Measurements from ENCODE around the gene SPATA13. TPM values are rescaled to one million over a fixed set of nuclear protein-coding genes. Genes with fewer than 3 reads are reported as not detected.

The SPATA13 gene
- total RNA-seq, 4 donors from 2014 or later: 20.0 to 47.4 (median 27.6) TPM

- TF ChIP-seq CTCF (IDR thresholded peaks at IDR 0.05): no peak
- TF ChIP-seq POLR2A (IDR thresholded peaks at IDR 0.05): no peak
- Histone ChIP-seq H3K4me3 (peak overlapping the region; percentile 25 to 41), H3K27me3 (no peaks in the 10 kb centered on the region), H3K36me3 (no peaks in the 10 kb centered on the region), H3K27ac (peak overlapping the region; percentile 85 to 87), H3K9me3 (no peaks in the 10 kb centered on the region), H3K4me1 (peaks cover 0 to 8% of the 10 kb centered on the region in 2 donors)
- intact Hi-C loops (cut with DNase I; ENCODE audit: low total_unique reads): no loop called here
- DNase-seq: peak in 1 of 2 donors; percentile 27
Observed at GRCh38 chr13:24272452-24273161, 112.1 kb downstream of the SPATA13 start.

GRCh38 chr13:24273926-24274325 is 113.4 kb downstream of the SPATA13 start:
- Histone ChIP-seq H3K27ac (no peak overlapping the region), H3K9me3 (no peaks in the 10 kb centered on the region), H3K27me3 (no peaks in the 10 kb centered on the region), H3K36me3 (no peaks in the 10 kb centered on the region), H3K4me1 (peaks cover 0 to 8% of the 10 kb centered on the region in 2 donors), H3K4me3 (no peak overlapping the region)
- no peak for DNase-seq
- no peak for TF ChIP-seq CTCF (IDR thresholded peaks at IDR 0.05)
- no peak for TF ChIP-seq POLR2A (IDR thresholded peaks at IDR 0.05)
- intact Hi-C loops (cut with DNase I; ENCODE audit: low total_unique reads): no loop called here

- H3K4me1 ChIP-seq: peaks cover 0 to 8% of the 10 kb centered on the region in 2 donors
- no peak overlapping the region for H3K27ac ChIP-seq
- no peaks in the 10 kb centered on the region for H3K27me3 ChIP-seq
- no peaks in the 10 kb centered on the region for H3K36me3 ChIP-seq
- intact Hi-C loops (cut with DNase I; ENCODE audit: low total_unique reads): no loop called here
- no peak for DNase-seq
- no peak overlapping the region for H3K4me3 ChIP-seq
- H3K9me3 ChIP-seq: no peaks in the 10 kb centered on the region
- TF ChIP-seq CTCF (IDR thresholded peaks at IDR 0.05): no peak
- no peak for TF ChIP-seq POLR2A (IDR thresholded peaks at IDR 0.05)
Observed at GRCh38 chr13:24274452-24275021, 114.0 kb downstream of the SPATA13 start.

- Histone ChIP-seq H3K27ac (no peak overlapping the region), H3K27me3 (no peaks in the 10 kb centered on the region), H3K4me1 (peaks cover 0 to 8% of the 10 kb centered on the region in 2 donors), H3K4me3 (no peak overlapping the region), H3K9me3 (no peaks in the 10 kb centered on the region), H3K36me3 (no peaks in the 10 kb centered on the region)
- intact Hi-C loops (cut with DNase I; ENCODE audit: low total_unique reads): no loop called here
- no peak for DNase-seq
- TF ChIP-seq POLR2A (IDR thresholded peaks at IDR 0.05): no peak
Observed at GRCh38 chr13:24275041-24275440, 114.5 kb downstream of the SPATA13 start.

- intact Hi-C loops (cut with DNase I; ENCODE audit: low total_unique reads): no loop called here
- no peak for DNase-seq
- no peaks in the 10 kb centered on the region for H3K36me3 ChIP-seq
- no peak overlapping the region for H3K27ac ChIP-seq
- H3K9me3 ChIP-seq: no peaks in the 10 kb centered on the region
- no peaks in the 10 kb centered on the region for H3K27me3 ChIP-seq
- no peak overlapping the region for H3K4me3 ChIP-seq
- H3K4me1 ChIP-seq: peaks cover 0 to 8% of the 10 kb centered on the region in 2 donors
- TF ChIP-seq POLR2A (IDR thresholded peaks at IDR 0.05): no peak
- TF ChIP-seq CTCF (IDR thresholded peaks at IDR 0.05): no peak
Observed at GRCh38 chr13:24276306-24276705, 115.8 kb downstream of the SPATA13 start.

Measured in uterus (tissue), 4 donors.